Endothelial cell of umbilical vein (primary cell): ENCODE results near the gene WDR31. TPM values are rescaled to one million over a fixed set of nuclear protein-coding genes. Genes with fewer than 3 reads are reported as not detected.

ENCODE experiments used
- BruUV-seq: library from RNA; stranded (reverse); fragments of 400-500 nt; replicated peaks from 2 replicates; lab custom pipeline; 2021; lab: Mats Ljungman, UMichigan
- CTCF ChIA-PET: fragments of 300-600, 350-600 bp; sonication (Branson Sonifier 250); formaldehyde crosslinking; loops from one replicate; lab custom pipeline; 2021; ENCODE audit warnings: antibody characterized with exemption, inconsistent platforms; lab: Charles Lee
- POLR2A ChIA-PET: fragments of 300-600, 350-600 bp; sonication (Branson Sonifier 250); formaldehyde crosslinking; loops from one replicate; lab custom pipeline; 2021; ENCODE audit warnings: antibody characterized with exemption, inconsistent platforms; lab: Charles Lee
- DNase-seq: peaks from one replicate; pipeline ENCODE4 v3.0.0-alpha.2; 2011; ENCODE audit warnings: low read depth, low spot score
- FAIRE-seq: peaks from 2 replicates; lab custom pipeline; 2011; peaks lifted over from hg19 to GRCh38; lab: Jason Lieb, UNC
- H2AFZ ChIP-seq: 2 replicates; pipeline ENCODE4 v1.6.0; 2012; ENCODE audit warnings: low read depth, low read length, control low read depth, inconsistent platforms
- H3K27ac ChIP-seq: 2 replicates; pipeline ENCODE4 v1.5.1; 2011; ENCODE audit warnings: low read depth, mild to moderate bottlenecking, control low read depth, low read length, moderate library complexity; ENCODE audit not compliant: insufficient read depth
- H3K27me3 ChIP-seq, 2 experiments: 2 replicates each; pipeline versions ENCODE4 v1.6.0 to v1.6.1; 2011; ENCODE audit warnings: low read length in 2 of 2, mixed read lengths in 1 of 2; ENCODE audit not compliant: control insufficient read depth in 2 of 2, insufficient read depth in 2 of 2
- H3K36me3 ChIP-seq, 2 experiments: 2 replicates in 1 of 2; 3 replicates in 1 of 2; pipeline ENCODE4 v1.5.1; 2011; ENCODE audit warnings: low read length in 2 of 2, mild to moderate bottlenecking in 1 of 2, moderate library complexity in 1 of 2; ENCODE audit not compliant: control insufficient read depth in 2 of 2, insufficient read depth in 2 of 2; ENCODE audit errors: extremely low read depth in 1 of 2
- H3K4me1 ChIP-seq: 3 replicates; pipeline ENCODE4 v1.5.1; 2011; ENCODE audit warnings: mild to moderate bottlenecking, low read length; ENCODE audit not compliant: control insufficient read depth, insufficient read depth; ENCODE audit errors: extremely low read depth
- H3K4me2 ChIP-seq: 2 replicates; pipeline ENCODE4 v1.6.1; 2011; ENCODE audit warnings: low read length, control low read depth, mixed read lengths; ENCODE audit not compliant: insufficient read depth
- H3K4me3 ChIP-seq, 3 experiments: fragments of 200-600 bp in 1 of 3; sonication (generic), shearing (Covaris generic) in 1 of 3; replicated peaks in 1 of 3; 2 replicates each; pipeline ENCODE4 v1.5.1; 2011 to 2016; ENCODE audit warnings: control low read depth in 3 of 3, low read length in 3 of 3, mild to moderate bottlenecking in 2 of 3, inconsistent platforms in 1 of 3, low read depth in 1 of 3, moderate library complexity in 1 of 3; ENCODE audit not compliant: insufficient read depth in 1 of 3
- H3K79me2 ChIP-seq: 2 replicates; pipeline ENCODE4 v1.6.0; 2012; ENCODE audit warnings: low read length, inconsistent platforms; ENCODE audit not compliant: control insufficient read depth, insufficient read depth
- H3K9ac ChIP-seq: replicated peaks from 2 replicates; pipeline ENCODE3; 2011; ENCODE audit warnings: low read length, control low read depth; ENCODE audit not compliant: insufficient read depth; ENCODE audit errors: extremely low read depth
- H3K9me1 ChIP-seq: replicated peaks from 3 replicates; pipeline ENCODE4 v1.6.0; 2011; ENCODE audit warnings: mild to moderate bottlenecking, low read length; ENCODE audit not compliant: control insufficient read depth, insufficient read depth; ENCODE audit errors: extremely low read depth
- H3K9me3 ChIP-seq: replicated peaks from 2 replicates; pipeline ENCODE4 v1.5.1; 2012; ENCODE audit warnings: low read length, inconsistent platforms; ENCODE audit not compliant: control insufficient read depth, insufficient read depth
- H4K20me1 ChIP-seq: replicated peaks from 2 replicates; pipeline ENCODE3; 2011; ENCODE audit warnings: mild to moderate bottlenecking, low read length; ENCODE audit not compliant: control insufficient read depth, insufficient read depth; ENCODE audit errors: extremely low read depth
- EZH2 ChIP-seq: IDR thresholded peaks from 2 replicates; pipeline ENCODE4 v1.6.1; 2012; ENCODE audit warnings: borderline replicate concordance, low read depth, mild to moderate bottlenecking, moderate library complexity, low read length, inconsistent platforms; ENCODE audit not compliant: severe bottlenecking
- FOS ChIP-seq: IDR thresholded peaks from 2 replicates; pipeline ENCODE4 v1.6.1; 2011; ENCODE audit warnings: mild to moderate bottlenecking, low read length, moderate library complexity, borderline replicate concordance; ENCODE audit not compliant: insufficient read depth
- GATA2 ChIP-seq: IDR thresholded peaks from 2 replicates; pipeline ENCODE4 v1.7.0; 2011; ENCODE audit warnings: low read depth, mild to moderate bottlenecking, moderate library complexity, mixed read lengths, low read length; ENCODE audit not compliant: insufficient read length, insufficient read depth
- JUN ChIP-seq: IDR thresholded peaks from 2 replicates; pipeline ENCODE4 v1.6.1; 2011; ENCODE audit warnings: borderline replicate concordance, low read depth; ENCODE audit not compliant: insufficient read length, insufficient read depth
- MYC ChIP-seq: IDR thresholded peaks from one replicate; pipeline ENCODE4 v1.6.1; 2011; ENCODE audit warnings: mild to moderate bottlenecking, low read depth, low read length
- POLR2A ChIP-seq: IDR thresholded peaks from 2 replicates; pipeline ENCODE4 v1.6.1; 2012; ENCODE audit warnings: low read depth, mild to moderate bottlenecking, control low read depth, low read length
- POLR2AphosphoS5 ChIP-seq: IDR thresholded peaks from 2 replicates; pipeline ENCODE4 v1.6.1; 2012; ENCODE audit warnings: low read depth, mild to moderate bottlenecking, control low read depth, low read length, moderate library complexity; ENCODE audit not compliant: insufficient read depth
- dilution Hi-C: fragments of 300-500 bp; cut with MboI; formaldehyde crosslinking; loops from one replicate; pipeline ENCODE4 v1.15.0; 2019; ENCODE audit warnings: low sequenced_read_pairs; ENCODE audit not compliant: extremely low pct_ligation_motif_present
- intact Hi-C: fragments of 100-400 bp; cut with micrococcal nuclease; formaldehyde crosslinking; loops from one replicate; pipeline ENCODE4 v1.10.0; 2022
- polyA plus RNA-seq, 4 experiments: library from polyadenylated mRNA; depleted of rRNA in 3 of 4; stranded (reverse) in 3 of 4; unstranded in 1 of 4; fragments of >200 nt; gene quantifications; 2 replicates each; pipeline versions ENCODE4 v1.2.1 to v1.2.3, GENCODE V29; 2011 to 2012; ENCODE audit warnings: missing spikeins in 1 of 4
- total RNA-seq: library from RNA; stranded (reverse); gene quantifications from 2 replicates; pipeline ENCODE4 v1.2.3, GENCODE V29; 2021
- TF ChIP-seq, protein P1 (sequence below), 2 donors: IDR thresholded peaks; 1 replicate in 1 of 2; 2 replicates in 1 of 2; pipeline ENCODE4 v1.5.1; 2011; ENCODE audit warnings: low read length in 2 of 2, mild to moderate bottlenecking in 2 of 2, moderate library complexity in 2 of 2, control low read depth in 1 of 2, inconsistent platforms in 1 of 2, low read depth in 1 of 2; ENCODE audit not compliant: insufficient read depth in 1 of 2; ENCODE audit errors: extremely low read depth in 1 of 2
- TF ChIP-seq, protein P2 (sequence below): IDR thresholded peaks from 2 replicates; pipeline ENCODE4 v1.6.1; 2011; ENCODE audit not compliant: insufficient read depth, insufficient read length

The WDR31 gene
- total and polyA plus RNA-seq, 2 donors (not counting 3 experiments of a cell fraction or from before 2014, with no cell fraction given), result 0.22 to 1.00 TPM

GRCh38 chr9:113328045-113328782, 11.9 kb downstream of the WDR31 start:
- no peak for FAIRE-seq
- Histone ChIP-seq H3K4me3 (no peak overlapping the region), H3K9me3 (no peaks in the 10 kb centered on the region), H3K9me1 (no peaks in the 10 kb centered on the region), H3K4me1 (no peaks in the 10 kb centered on the region), H2AFZ (no peak overlapping the region), H3K79me2 (no peaks in the 10 kb centered on the region), H3K27me3 (peaks cover 0 to 3% of the 10 kb centered on the region in 2 experiments), H3K27ac (no peak overlapping the region), H3K4me2 (no peak overlapping the region), H3K9ac (no peak overlapping the region), H4K20me1 (no peaks in the 10 kb centered on the region), H3K36me3 (no peaks in the 10 kb centered on the region)
- intact Hi-C loops, result no loop called here
- CTCF ChIA-PET, result interaction anchor here (0.8 to 1.2 kb wide), 2 partner anchors 12 to 37 kb away, joined by 3 to 4 read pairs; partner anchors contain the start of gene WDR31
- BruUV-seq, result no TSS peak
- no peak for TF ChIP-seq EZH2
- TF ChIP-seq POLR2AphosphoS5, result no peak
- TF ChIP-seq, protein P1, sequence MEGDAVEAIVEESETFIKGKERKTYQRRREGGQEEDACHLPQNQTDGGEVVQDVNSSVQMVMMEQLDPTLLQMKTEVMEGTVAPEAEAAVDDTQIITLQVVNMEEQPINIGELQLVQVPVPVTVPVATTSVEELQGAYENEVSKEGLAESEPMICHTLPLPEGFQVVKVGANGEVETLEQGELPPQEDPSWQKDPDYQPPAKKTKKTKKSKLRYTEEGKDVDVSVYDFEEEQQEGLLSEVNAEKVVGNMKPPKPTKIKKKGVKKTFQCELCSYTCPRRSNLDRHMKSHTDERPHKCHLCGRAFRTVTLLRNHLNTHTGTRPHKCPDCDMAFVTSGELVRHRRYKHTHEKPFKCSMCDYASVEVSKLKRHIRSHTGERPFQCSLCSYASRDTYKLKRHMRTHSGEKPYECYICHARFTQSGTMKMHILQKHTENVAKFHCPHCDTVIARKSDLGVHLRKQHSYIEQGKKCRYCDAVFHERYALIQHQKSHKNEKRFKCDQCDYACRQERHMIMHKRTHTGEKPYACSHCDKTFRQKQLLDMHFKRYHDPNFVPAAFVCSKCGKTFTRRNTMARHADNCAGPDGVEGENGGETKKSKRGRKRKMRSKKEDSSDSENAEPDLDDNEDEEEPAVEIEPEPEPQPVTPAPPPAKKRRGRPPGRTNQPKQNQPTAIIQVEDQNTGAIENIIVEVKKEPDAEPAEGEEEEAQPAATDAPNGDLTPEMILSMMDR (IDR thresholded peaks at IDR 0.05; ENCODE audit: extremely low read depth in 1 of 2, insufficient read depth in 1 of 2, low read depth in 1 of 2, low read length in 2 of 2), result no peak
- TF ChIP-seq JUN, result no peak
- no peak for TF ChIP-seq POLR2A
- TF ChIP-seq GATA2, result no peak
- no peak for TF ChIP-seq MYC
- TF ChIP-seq, protein P2, sequence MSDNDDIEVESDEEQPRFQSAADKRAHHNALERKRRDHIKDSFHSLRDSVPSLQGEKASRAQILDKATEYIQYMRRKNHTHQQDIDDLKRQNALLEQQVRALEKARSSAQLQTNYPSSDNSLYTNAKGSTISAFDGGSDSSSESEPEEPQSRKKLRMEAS, result no peak
- TF ChIP-seq FOS, result no peak
- dilution Hi-C loops, result no loop called here
- DNase-seq, result no peak
- POLR2A ChIA-PET, result no interaction called here
